Tibial artery (tissue), 4 donors: ENCODE measurements around the gene ACTL9.
"Not testable (repeated sequence)": the region's sequence is repeated elsewhere in the genome, so short reads cannot be mapped to it uniquely, and the experiment has no call there.

Experiments
- DNase-seq, 2 donors: peaks; one replicate each; pipeline ENCODE4 v3.0.0-alpha.2; 2019
- H3K27ac ChIP-seq, 2 donors: fragments of 200-600 bp; sonication (generic) in 1 of 2; 1 replicate in 1 of 2; 2 replicates in 1 of 2; pipeline ENCODE4 v1.5.1; 2018 to 2019; ENCODE audit warnings: mild to moderate bottlenecking in 1 of 2
- H3K27me3 ChIP-seq, 2 donors: fragments of 200-600 bp; sonication (generic) in 1 of 2; one replicate each; pipeline versions ENCODE4 v1.5.1 to v1.6.0; 2016 to 2019
- H3K36me3 ChIP-seq, 3 donors: fragments of 200-600 bp; sonication (generic) in 2 of 3; one replicate each; pipeline ENCODE4 v1.5.1; 2016 to 2019; ENCODE audit warnings: mild to moderate bottlenecking in 2 of 3
- H3K4me1 ChIP-seq, 4 donors: fragments of 200-600 bp; sonication (generic) in 2 of 4; 1 replicate in 3 of 4; 2 replicates in 1 of 4; pipeline ENCODE4 v1.5.1; 2016 to 2019
- H3K4me3 ChIP-seq, 2 donors: fragments of 200-600 bp; sonication (generic) in 1 of 2; 1 replicate in 1 of 2; 2 replicates in 1 of 2; pipeline ENCODE4 v1.5.1; 2018 to 2019; ENCODE audit warnings: mild to moderate bottlenecking in 2 of 2
- H3K9me3 ChIP-seq, 3 donors: fragments of 200-600 bp; sonication (generic) in 1 of 3; one replicate each; pipeline ENCODE4 v1.5.1; 2016 to 2019
- CTCF ChIP-seq, 2 experiments: fragments of 200-600 bp in 1 of 2; fragments of 450-650 bp in 1 of 2; IDR thresholded peaks; one replicate each; pipeline ENCODE4 v1.5.1; 2017 to 2019; ENCODE audit warnings: antibody characterized with exemption in 2 of 2, mild to moderate bottlenecking in 1 of 2, moderate library complexity in 1 of 2
- intact Hi-C: fragments of 100-400 bp; cut with DNase I; formaldehyde crosslinking; loops from one replicate; pipeline ENCODE4 v1.15.0; 2023; ENCODE audit warnings: low total_unique reads

ACTL9 gene

GRCh38 chr19:8722032-8722431 is 23.4 kb upstream of the ACTL9 start:
- intact Hi-C loops = no loop called here
- Histone ChIP-seq H3K9me3 (peaks cover 0 to 10% (median 0%) of the 10 kb centered on the region in 3 donors), H3K27ac (no peak overlapping the region), H3K36me3 (no peaks in the 10 kb centered on the region), H3K27me3 (peaks cover 0 to 5% of the 10 kb centered on the region in 2 donors), H3K4me1 (no peaks in the 10 kb centered on the region), H3K4me3 (no peak overlapping the region)
- no peak for DNase-seq
- TF ChIP-seq CTCF (IDR thresholded peaks at IDR 0.05) = no peak

- H3K4me3 ChIP-seq = no peak within 1 kb of the TSS
Observed at GRCh38 chr19:8721334-8721733, 22.7 kb upstream of the ACTL9 start, which contains the start of gene OR2Z1. Gene OR2Z1 (plus strand): TSS chr19:8721634. CDS start chr19:8731029, 9,395 bp downstream.

GRCh38 chr19:8710337-8710736 is 11.7 kb upstream of the ACTL9 start:
- H3K4me1 ChIP-seq, DNase-seq, H3K4me3 ChIP-seq, H3K27me3 ChIP-seq, intact Hi-C loops, H3K27ac ChIP-seq, H3K36me3 ChIP-seq: not testable (repeated sequence)
- H3K9me3 ChIP-seq = peaks cover 0 to 16% (median 14%) of the 10 kb centered on the region in 3 donors

More at GRCh38 chr19:8721334-8721733, 22.7 kb upstream of the ACTL9 start, which contains the start of gene OR2Z1:
- no peak for DNase-seq
- TF ChIP-seq CTCF (IDR thresholded peaks at IDR 0.05) = no peak
- Histone ChIP-seq H3K9me3 (peaks cover 0 to 10% (median 0%) of the 10 kb centered on the region in 3 donors), H3K27ac (no peak within 1 kb of the TSS), H3K36me3 (no peaks in the 10 kb centered on the region), H3K4me1 (no peaks in the 10 kb centered on the region), H3K27me3 (peaks cover 0 to 5% of the 10 kb centered on the region in 2 donors)
- intact Hi-C loops = no loop called here

- Histone ChIP-seq H3K4me1 (no peaks in the 10 kb centered on the region), H3K27ac (no peak overlapping the region), H3K36me3 (no peaks in the 10 kb centered on the region), H3K9me3 (no peaks in the 10 kb centered on the region), H3K4me3 (no peak overlapping the region), H3K27me3 (peaks cover 0 to 5% of the 10 kb centered on the region in 2 donors)
- no peak for TF ChIP-seq CTCF (IDR thresholded peaks at IDR 0.05)
- DNase-seq = no peak
- intact Hi-C loops = no loop called here
Observed at GRCh38 chr19:8705742-8706141, 7.1 kb upstream of the ACTL9 start.

- intact Hi-C loops, H3K9me3 ChIP-seq, H3K4me3 ChIP-seq, H3K27me3 ChIP-seq, H3K36me3 ChIP-seq, DNase-seq, H3K4me1 ChIP-seq, H3K27ac ChIP-seq: not testable (repeated sequence)
Observed at GRCh38 chr19:8705304-8705703, 6.7 kb upstream of the ACTL9 start.

- TF ChIP-seq CTCF (IDR thresholded peaks at IDR 0.05) = no peak
- no peaks in the 10 kb centered on the region for H3K4me1 ChIP-seq
- no peak overlapping the region for H3K27ac ChIP-seq
- H3K36me3 ChIP-seq = no peaks in the 10 kb centered on the region
- no peak for DNase-seq
- H3K9me3 ChIP-seq = no peaks in the 10 kb centered on the region
- no peak overlapping the region for H3K4me3 ChIP-seq
- H3K27me3 ChIP-seq = peaks cover 0 to 23% of the 10 kb centered on the region in 2 donors
- intact Hi-C loops = no loop called here
Observed at GRCh38 chr19:8703223-8703622, 4.6 kb upstream of the ACTL9 start.

GRCh38 chr19:8702350-8702749 is 3.8 kb upstream of the ACTL9 start:
- peaks cover 0 to 32% of the 10 kb centered on the region in 2 donors for H3K27me3 ChIP-seq
- no peaks in the 10 kb centered on the region for H3K36me3 ChIP-seq
- no peak overlapping the region for H3K27ac ChIP-seq

More at GRCh38 chr19:8702350-8702749, 3.8 kb upstream of the ACTL9 start:
- Histone ChIP-seq H3K4me3 (no peak overlapping the region), H3K9me3 (no peaks in the 10 kb centered on the region), H3K4me1 (no peaks in the 10 kb centered on the region)
- DNase-seq = no peak
- intact Hi-C loops = no loop called here
- no peak for TF ChIP-seq CTCF (IDR thresholded peaks at IDR 0.05)
